Stimulated activated CD4-positive, alpha-beta T cell treated with anti-CD3 and anti-CD28 coated beads, Interleukin-15, amount 100 ng/mL, for 48 hours (primary cell): ENCODE data around the gene TRIM28.
A peak's percentile ranks its signal among the peaks of the same experiment; 100 is the strongest.
"Not testable (repeated sequence)": the region's sequence is repeated elsewhere in the genome, so short reads cannot be mapped to it uniquely, and the experiment has no call there.

Experiments
- DNase-seq, 2 donors: peaks; one replicate each; pipeline ENCODE4 v3.0.0-alpha.2; 2020; ENCODE audit warnings: low read depth in 2 of 2

TRIM28 gene

GRCh38 chr19:58577581-58577980, 33.7 kb downstream of the TRIM28 start:
- not testable (repeated sequence) for DNase-seq

- peak in 1 of 2 donors; percentile 36 for DNase-seq
Observed at GRCh38 chr19:58578012-58578925, 34.4 kb downstream of the TRIM28 start.

- no peak for DNase-seq
Observed at GRCh38 chr19:58579473-58580142, 35.7 kb downstream of the TRIM28 start.

- peak; percentile 82 to 92 for DNase-seq
Observed at GRCh38 chr19:58581227-58582141, 37.6 kb downstream of the TRIM28 start.

GRCh38 chr19:58582985-58583384, 39.1 kb downstream of the TRIM28 start:
- DNase-seq: no peak

- DNase-seq: no peak
Observed at GRCh38 chr19:58584498-58585441, 40.9 kb downstream of the TRIM28 start.

- DNase-seq: no peak
Observed at GRCh38 chr19:58585442-58586132, 41.7 kb downstream of the TRIM28 start.

- DNase-seq: no peak
Observed at GRCh38 chr19:58586133-58586765, 42.4 kb downstream of the TRIM28 start.
